Activated naive CD4-positive, alpha-beta T cell (primary cell): ENCODE measurements around the gene YTHDF1.

ENCODE experiments used
- DNase-seq, 4 experiments: peaks; one replicate each; lab custom pipeline; 2025; lab: John Stamatoyannopoulos, UW

Gene YTHDF1

GRCh38 chr20:63208346-63208909 lies 7.5 kb downstream of the YTHDF1 start:
- no peak for DNase-seq

GRCh38 chr20:63206878-63207277 lies 9.1 kb downstream of the YTHDF1 start:
- no peak for DNase-seq

GRCh38 chr20:63205896-63206295 lies 10.0 kb downstream of the YTHDF1 start:
- no peak for DNase-seq

- no peak for DNase-seq
Measured at GRCh38 chr20:63204362-63204761, 11.6 kb downstream of the YTHDF1 start.

GRCh38 chr20:63202811-63203526 lies 13.0 kb downstream of the YTHDF1 start:
- DNase-seq: no peak

GRCh38 chr20:63202021-63202420 lies 13.9 kb downstream of the YTHDF1 start:
- DNase-seq: no peak

- no peak for DNase-seq
Measured at GRCh38 chr20:63198606-63199005, 17.3 kb downstream of the YTHDF1 start.

GRCh38 chr20:63196768-63197470 lies 19.0 kb downstream of the YTHDF1 start:
- DNase-seq: no peak

GRCh38 chr20:63194797-63195173 lies 21.1 kb downstream of the YTHDF1 start:
- no peak for DNase-seq

- no peak for DNase-seq
Measured at GRCh38 chr20:63194007-63194796, 21.7 kb downstream of the YTHDF1 start.

GRCh38 chr20:63192721-63193120 lies 23.2 kb downstream of the YTHDF1 start:
- no peak for DNase-seq

- no peak for DNase-seq
Measured at GRCh38 chr20:63191400-63191799, 24.5 kb downstream of the YTHDF1 start.

GRCh38 chr20:63190828-63191227 lies 25.1 kb downstream of the YTHDF1 start:
- DNase-seq: no peak

- no peak for DNase-seq
Measured at GRCh38 chr20:63189846-63190559, 25.9 kb downstream of the YTHDF1 start.

- DNase-seq: no peak
Measured at GRCh38 chr20:63189322-63189642, 26.6 kb downstream of the YTHDF1 start.

GRCh38 chr20:63188641-63189321 lies 27.1 kb downstream of the YTHDF1 start:
- no peak for DNase-seq

GRCh38 chr20:63188159-63188442 lies 27.8 kb downstream of the YTHDF1 start:
- no peak for DNase-seq

- DNase-seq: no peak
Measured at GRCh38 chr20:63187338-63188158, 28.4 kb downstream of the YTHDF1 start.

- DNase-seq: no peak
Measured at GRCh38 chr20:63186528-63187316, 29.2 kb downstream of the YTHDF1 start.

- no peak for DNase-seq
Measured at GRCh38 chr20:63186084-63186483, 29.8 kb downstream of the YTHDF1 start.
